Measurements from ENCODE around the gene TCP11L2. TPM values are rescaled to one million over a fixed set of nuclear protein-coding genes. Genes with fewer than 3 reads are reported as not detected.

TCP11L2 gene
- total and polyA plus RNA-seq, 9 of the 15 experiments (the other 6 are each of a cell fraction or from before 2014, with no cell fraction given): 0.39 to 4.5 (median 1.3) TPM

GRCh38 chr12:106357549-106358395 is 55.2 kb downstream of the TCP11L2 start, which contains the start of gene POLR3B (continued):
- TF ChIP-seq E2F1 (CRISPR knock-in tag; IDR thresholded peaks at IDR 0.05): peak; percentile 89
- TF ChIP-seq ZZZ3 (IDR thresholded peaks at IDR 0.05): peak; percentile 95
- TF ChIP-seq HOMEZ (CRISPR knock-in tag; IDR thresholded peaks at IDR 0.05): 0 out of 2 replicates have a peak, but pooled peaks have one; percentile 19
- no peak; the same call in 1 of the 2 replicates for TF ChIP-seq ZNF592 (IDR thresholded peaks at IDR 0.05)
- TF ChIP-seq, protein P1, sequence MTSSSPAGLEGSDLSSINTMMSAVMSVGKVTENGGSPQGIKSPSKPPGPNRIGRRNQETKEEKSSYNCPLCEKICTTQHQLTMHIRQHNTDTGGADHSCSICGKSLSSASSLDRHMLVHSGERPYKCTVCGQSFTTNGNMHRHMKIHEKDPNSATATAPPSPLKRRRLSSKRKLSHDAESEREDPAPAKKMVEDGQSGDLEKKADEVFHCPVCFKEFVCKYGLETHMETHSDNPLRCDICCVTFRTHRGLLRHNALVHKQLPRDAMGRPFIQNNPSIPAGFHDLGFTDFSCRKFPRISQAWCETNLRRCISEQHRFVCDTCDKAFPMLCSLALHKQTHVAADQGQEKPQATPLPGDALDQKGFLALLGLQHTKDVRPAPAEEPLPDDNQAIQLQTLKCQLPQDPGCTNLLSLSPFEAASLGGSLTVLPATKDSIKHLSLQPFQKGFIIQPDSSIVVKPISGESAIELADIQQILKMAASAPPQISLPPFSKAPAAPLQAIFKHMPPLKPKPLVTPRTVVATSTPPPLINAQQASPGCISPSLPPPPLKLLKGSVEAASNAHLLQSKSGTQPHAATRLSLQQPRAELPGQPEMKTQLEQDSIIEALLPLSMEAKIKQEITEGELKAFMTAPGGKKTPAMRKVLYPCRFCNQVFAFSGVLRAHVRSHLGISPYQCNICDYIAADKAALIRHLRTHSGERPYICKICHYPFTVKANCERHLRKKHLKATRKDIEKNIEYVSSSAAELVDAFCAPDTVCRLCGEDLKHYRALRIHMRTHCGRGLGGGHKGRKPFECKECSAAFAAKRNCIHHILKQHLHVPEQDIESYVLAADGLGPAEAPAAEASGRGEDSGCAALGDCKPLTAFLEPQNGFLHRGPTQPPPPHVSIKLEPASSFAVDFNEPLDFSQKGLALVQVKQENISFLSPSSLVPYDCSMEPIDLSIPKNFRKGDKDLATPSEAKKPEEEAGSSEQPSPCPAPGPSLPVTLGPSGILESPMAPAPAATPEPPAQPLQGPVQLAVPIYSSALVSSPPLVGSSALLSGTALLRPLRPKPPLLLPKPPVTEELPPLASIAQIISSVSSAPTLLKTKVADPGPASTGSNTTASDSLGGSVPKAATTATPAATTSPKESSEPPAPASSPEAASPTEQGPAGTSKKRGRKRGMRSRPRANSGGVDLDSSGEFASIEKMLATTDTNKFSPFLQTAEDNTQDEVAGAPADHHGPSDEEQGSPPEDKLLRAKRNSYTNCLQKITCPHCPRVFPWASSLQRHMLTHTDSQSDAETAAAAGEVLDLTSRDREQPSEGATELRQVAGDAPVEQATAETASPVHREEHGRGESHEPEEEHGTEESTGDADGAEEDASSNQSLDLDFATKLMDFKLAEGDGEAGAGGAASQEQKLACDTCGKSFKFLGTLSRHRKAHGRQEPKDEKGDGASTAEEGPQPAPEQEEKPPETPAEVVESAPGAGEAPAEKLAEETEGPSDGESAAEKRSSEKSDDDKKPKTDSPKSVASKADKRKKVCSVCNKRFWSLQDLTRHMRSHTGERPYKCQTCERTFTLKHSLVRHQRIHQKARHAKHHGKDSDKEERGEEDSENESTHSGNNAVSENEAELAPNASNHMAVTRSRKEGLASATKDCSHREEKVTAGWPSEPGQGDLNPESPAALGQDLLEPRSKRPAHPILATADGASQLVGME (CRISPR knock-in tag; IDR thresholded peaks at IDR 0.05): peak; percentile 90
- no peak for TF ChIP-seq POLR2H (tag; IDR thresholded peaks at IDR 0.05; ENCODE audit: low read depth)
- TF ChIP-seq SMAD3 (CRISPR knock-in tag; conservative IDR thresholded peaks at IDR 0.05): peak; percentile 85; the same call in 1 of the 2 replicates
- TF ChIP-seq, protein P2, sequence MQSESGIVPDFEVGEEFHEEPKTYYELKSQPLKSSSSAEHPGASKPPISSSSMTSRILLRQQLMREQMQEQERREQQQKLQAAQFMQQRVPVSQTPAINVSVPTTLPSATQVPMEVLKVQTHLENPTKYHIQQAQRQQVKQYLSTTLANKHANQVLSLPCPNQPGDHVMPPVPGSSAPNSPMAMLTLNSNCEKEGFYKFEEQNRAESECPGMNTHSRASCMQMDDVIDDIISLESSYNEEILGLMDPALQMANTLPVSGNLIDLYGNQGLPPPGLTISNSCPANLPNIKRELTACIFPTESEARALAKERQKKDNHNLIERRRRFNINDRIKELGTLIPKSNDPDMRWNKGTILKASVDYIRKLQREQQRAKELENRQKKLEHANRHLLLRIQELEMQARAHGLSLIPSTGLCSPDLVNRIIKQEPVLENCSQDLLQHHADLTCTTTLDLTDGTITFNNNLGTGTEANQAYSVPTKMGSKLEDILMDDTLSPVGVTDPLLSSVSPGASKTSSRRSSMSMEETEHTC (IDR thresholded peaks at IDR 0.05): no peak
- TF ChIP-seq ZNF507 (tag; conservative IDR thresholded peaks at IDR 0.05): no peak
- TF ChIP-seq U2AF1 (optimal IDR thresholded peaks at IDR 0.05; ENCODE audit: low read depth, low read length): no peak
- TF ChIP-seq TAF1 (IDR thresholded peaks at IDR 0.05; ENCODE audit: control insufficient read depth, extremely low read depth, insufficient read depth, low read length, severe bottlenecking): peak; percentile 75
